Measurements from ENCODE around the gene MRPL54.

GRCh38 chr19:3785451-3785937 is 23.0 kb downstream of the MRPL54 start:
- TF ChIP-seq CTCF (conservative IDR thresholded peaks at IDR 0.05; ENCODE audit: low read depth, low read length) (no peak), EZH2phosphoT487 (IDR thresholded peaks at IDR 0.05; ENCODE audit: borderline replicate concordance, low read length) (no peak)

All from PC-3 (cell line).